ENCODE results near the gene HCFC2. TPM values are rescaled to one million over a fixed set of nuclear protein-coding genes. Genes with fewer than 3 reads are reported as not detected.

Gene HCFC2
- total and polyA plus RNA-seq, 2 experiments from 2014 or later = 7.5 to 15.1 TPM

Small RNAs within 50 kb of the gene (small RNA-seq; reads per million reads assigned to genes)
- gene RNA5SP370 = not detected

Other genes with a start within 250 kb of the HCFC2 start
- gene NT5DC3, start 223.3 kb upstream of the HCFC2 start, total RNA-seq = 6.1 and 6.3 TPM in 2 replicates
- gene NT5DC3, start 223.3 kb upstream of the HCFC2 start, polyA plus RNA-seq = 2.8 and 4.4 TPM in 2 replicates
- 1,226 and 1,309 TPM in 2 replicates for gene HSP90B1, start 134.1 kb upstream of the HCFC2 start, total RNA-seq
- gene HSP90B1, start 134.1 kb upstream of the HCFC2 start, polyA plus RNA-seq = 1,289 and 1,449 TPM in 2 replicates
- 47.9 and 50.1 TPM in 2 replicates for gene TDG, start 98.7 kb upstream of the HCFC2 start, total RNA-seq
- 27.9 and 36.4 TPM in 2 replicates for gene TDG, start 98.7 kb upstream of the HCFC2 start, polyA plus RNA-seq
- 24.8 and 30.8 TPM in 2 replicates for gene GLT8D2, start 14.3 kb upstream of the HCFC2 start, total RNA-seq
- gene GLT8D2, start 14.3 kb upstream of the HCFC2 start, polyA plus RNA-seq = 24.4 and 29.2 TPM in 2 replicates
- 16.1 and 27.5 TPM in 2 replicates for gene NFYB, start 73.7 kb downstream of the HCFC2 start, total RNA-seq
- gene NFYB, start 73.7 kb downstream of the HCFC2 start, polyA plus RNA-seq = 20.4 and 31.2 TPM in 2 replicates
- gene TXNRD1, start 151.2 kb downstream of the HCFC2 start, total RNA-seq = 103 and 113 TPM in 2 replicates
- gene TXNRD1, start 151.2 kb downstream of the HCFC2 start, polyA plus RNA-seq = 40.4 and 49.8 TPM in 2 replicates
- 8.0 and 10.1 TPM in 2 replicates for gene EID3, start 239.2 kb downstream of the HCFC2 start, total RNA-seq
- gene EID3, start 239.2 kb downstream of the HCFC2 start, polyA plus RNA-seq = 1.7 and 3.8 TPM in 2 replicates